NB4 (cell line): ENCODE data around the gene INTS12.

Source experiments
- DNase-seq: peaks from one replicate; pipeline ENCODE4 v3.0.0; 2010; ENCODE audit warnings: low read depth
- H3K4me3 ChIP-seq: one replicate; pipeline ENCODE4 v1.5.1; 2011; ENCODE audit warnings: mild to moderate bottlenecking, low read depth, low read length, moderate library complexity
- MYC ChIP-seq: IDR thresholded peaks from 2 replicates; pipeline ENCODE4 v1.6.1; 2011; ENCODE audit warnings: low read depth, low read length
- POLR2A ChIP-seq: IDR thresholded peaks from 2 replicates; pipeline ENCODE4 v1.6.1; 2011; ENCODE audit warnings: mild to moderate bottlenecking; ENCODE audit not compliant: insufficient read length; ENCODE audit errors: extremely low read depth
- TF ChIP-seq, protein P1 (sequence below): IDR thresholded peaks from 2 replicates; pipeline ENCODE4 v1.6.1; 2011; ENCODE audit warnings: low read depth, low read length
- TF ChIP-seq, protein P2 (sequence below): IDR thresholded peaks from one replicate; pipeline ENCODE4 v1.5.1; 2012; ENCODE audit warnings: low read depth, low read length

The INTS12 gene

DNA sequence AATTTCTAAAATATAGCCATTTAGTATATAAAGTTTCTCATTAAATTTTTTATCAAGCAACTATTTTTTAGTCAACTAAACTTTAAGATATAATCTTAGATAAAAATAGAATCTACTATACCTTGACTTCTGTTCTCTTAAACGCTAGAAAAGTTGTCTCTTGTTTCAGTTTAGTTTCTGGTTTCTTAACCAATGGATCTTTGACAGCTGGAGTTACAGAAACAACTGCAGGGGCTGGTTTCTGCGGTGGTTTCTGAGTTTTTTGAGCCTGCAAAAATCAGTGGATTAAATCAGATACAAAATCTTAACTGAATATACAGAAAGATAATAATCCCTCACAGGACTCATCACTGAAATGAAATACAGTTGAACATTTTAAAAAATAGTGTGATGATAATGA lies 21.9 kb downstream of the INTS12 start:
- no peak overlapping the region for H3K4me3 ChIP-seq
- DNase-seq = no peak
- TF ChIP-seq MYC (no peak), POLR2A (no peak)
- TF ChIP-seq, protein P1, sequence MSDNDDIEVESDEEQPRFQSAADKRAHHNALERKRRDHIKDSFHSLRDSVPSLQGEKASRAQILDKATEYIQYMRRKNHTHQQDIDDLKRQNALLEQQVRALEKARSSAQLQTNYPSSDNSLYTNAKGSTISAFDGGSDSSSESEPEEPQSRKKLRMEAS = no peak
- TF ChIP-seq, protein P2, sequence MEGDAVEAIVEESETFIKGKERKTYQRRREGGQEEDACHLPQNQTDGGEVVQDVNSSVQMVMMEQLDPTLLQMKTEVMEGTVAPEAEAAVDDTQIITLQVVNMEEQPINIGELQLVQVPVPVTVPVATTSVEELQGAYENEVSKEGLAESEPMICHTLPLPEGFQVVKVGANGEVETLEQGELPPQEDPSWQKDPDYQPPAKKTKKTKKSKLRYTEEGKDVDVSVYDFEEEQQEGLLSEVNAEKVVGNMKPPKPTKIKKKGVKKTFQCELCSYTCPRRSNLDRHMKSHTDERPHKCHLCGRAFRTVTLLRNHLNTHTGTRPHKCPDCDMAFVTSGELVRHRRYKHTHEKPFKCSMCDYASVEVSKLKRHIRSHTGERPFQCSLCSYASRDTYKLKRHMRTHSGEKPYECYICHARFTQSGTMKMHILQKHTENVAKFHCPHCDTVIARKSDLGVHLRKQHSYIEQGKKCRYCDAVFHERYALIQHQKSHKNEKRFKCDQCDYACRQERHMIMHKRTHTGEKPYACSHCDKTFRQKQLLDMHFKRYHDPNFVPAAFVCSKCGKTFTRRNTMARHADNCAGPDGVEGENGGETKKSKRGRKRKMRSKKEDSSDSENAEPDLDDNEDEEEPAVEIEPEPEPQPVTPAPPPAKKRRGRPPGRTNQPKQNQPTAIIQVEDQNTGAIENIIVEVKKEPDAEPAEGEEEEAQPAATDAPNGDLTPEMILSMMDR = no peak

DNA sequence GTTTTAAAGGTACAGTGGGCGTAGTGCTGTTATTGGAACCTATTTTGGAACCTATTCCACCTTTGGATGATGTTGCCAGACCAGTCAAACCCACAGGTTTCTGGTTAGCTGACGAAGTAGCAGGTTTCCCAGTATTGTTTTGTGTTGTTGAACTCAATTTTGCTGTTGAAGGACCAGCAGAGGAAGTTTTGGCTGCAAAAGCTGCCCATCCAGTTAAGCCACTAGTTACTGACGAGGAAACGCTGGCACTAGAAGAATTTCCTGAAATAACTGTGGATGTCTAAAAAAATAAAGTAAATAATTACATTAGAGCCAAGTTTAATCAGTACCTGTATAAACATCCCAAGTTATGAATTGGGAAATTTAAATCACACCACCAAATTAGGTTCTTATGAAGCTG lies 25.5 kb downstream of the INTS12 start:
- no peak for DNase-seq
- TF ChIP-seq MYC (no peak), POLR2A (no peak)
- TF ChIP-seq, protein P1 = no peak
- TF ChIP-seq, protein P2 = no peak

DNA sequence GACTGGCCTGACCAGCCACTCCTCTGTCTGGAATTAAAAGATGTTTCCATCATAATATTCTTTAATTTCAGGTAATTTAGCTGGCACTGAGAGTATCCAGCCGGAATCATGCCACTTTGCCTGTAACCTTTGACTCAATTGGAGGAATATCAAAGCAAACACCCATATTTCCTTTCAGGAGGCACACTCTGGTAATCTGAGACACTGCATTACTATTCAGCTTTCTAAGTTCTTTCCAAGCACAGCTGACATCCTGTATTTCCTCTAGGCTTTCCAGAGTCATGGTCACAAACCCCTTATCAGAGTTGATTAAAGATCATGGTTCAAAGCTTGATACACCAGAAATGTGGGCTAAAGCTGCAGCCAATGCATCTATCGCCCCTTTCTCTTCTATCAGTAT lies 29.3 kb downstream of the INTS12 start:
- no peak overlapping the region for H3K4me3 ChIP-seq
- TF ChIP-seq, protein P2 = no peak
- TF ChIP-seq, protein P1 = no peak
- TF ChIP-seq MYC (no peak), POLR2A (no peak)
- no peak for DNase-seq

More for the DNA sequence above, 25.5 kb downstream of the INTS12 start:
- no peak overlapping the region for H3K4me3 ChIP-seq

DNA sequence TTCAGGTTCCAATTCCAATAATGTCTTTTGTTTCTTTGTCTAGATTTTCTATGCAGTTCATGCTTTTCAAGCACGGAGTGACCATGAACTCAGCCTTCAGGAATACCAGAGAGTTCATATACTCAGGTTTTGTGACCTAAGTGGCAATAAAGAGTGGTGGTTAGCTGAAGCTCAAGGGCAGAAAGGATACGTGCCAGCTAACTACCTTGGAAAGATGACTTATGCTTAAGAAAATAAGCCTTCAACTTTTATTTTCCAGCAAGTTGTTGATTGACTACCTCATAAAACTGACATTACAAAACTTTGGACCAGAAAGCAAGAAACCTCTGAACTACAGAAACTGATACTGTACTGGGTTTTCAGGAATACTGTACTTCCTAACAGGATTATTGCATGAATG lies 30.8 kb downstream of the INTS12 start:
- H3K4me3 ChIP-seq = no peak overlapping the region
- DNase-seq = no peak
- TF ChIP-seq, protein P1 = no peak
- TF ChIP-seq, protein P2 = no peak
- no peak for TF ChIP-seq MYC
- no peak for TF ChIP-seq POLR2A

DNA sequence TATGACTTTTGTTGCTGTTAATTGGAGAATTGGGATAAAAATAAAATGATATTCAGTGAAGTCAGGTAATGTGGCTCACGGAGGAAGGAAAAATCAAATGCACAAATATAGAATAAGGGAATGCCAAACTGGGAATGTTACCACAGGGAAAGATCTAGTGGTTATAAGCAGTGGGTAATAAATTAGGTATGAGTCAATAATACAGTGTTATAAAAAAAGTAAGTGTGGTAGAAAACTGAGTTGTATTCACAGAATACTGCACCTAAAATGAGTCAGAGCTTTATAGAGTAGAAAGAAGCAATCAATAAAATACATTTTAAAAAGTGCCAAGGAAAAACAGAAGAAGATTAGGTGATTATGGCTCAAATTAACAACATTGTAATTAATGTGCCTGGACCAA lies 34.5 kb downstream of the INTS12 start:
- H3K4me3 ChIP-seq = no peak overlapping the region
- TF ChIP-seq, protein P2 = no peak
- TF ChIP-seq MYC (no peak), POLR2A (no peak)
- TF ChIP-seq, protein P1 = no peak
- no peak for DNase-seq

DNA sequence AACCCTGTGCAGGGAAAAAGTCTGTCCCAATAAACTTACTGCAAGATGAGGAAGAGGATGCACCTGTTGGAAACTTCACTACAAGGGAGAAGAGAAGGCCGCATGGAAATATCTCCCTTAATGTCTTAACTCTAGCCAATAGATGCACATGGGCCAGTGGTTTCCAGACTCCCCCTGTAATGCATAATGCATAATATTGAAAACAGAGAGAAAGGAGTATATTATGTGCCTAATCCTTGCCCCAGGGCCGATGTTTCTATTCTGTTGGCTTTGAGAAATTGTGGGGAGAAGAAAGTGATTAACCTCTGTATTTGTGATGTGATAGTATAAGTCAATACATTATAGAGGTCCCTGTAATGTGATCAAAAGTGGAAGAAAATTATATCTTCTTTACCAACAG lies 37.2 kb downstream of the INTS12 start:
- no peak for DNase-seq
- TF ChIP-seq, protein P2 = no peak
- TF ChIP-seq MYC = no peak
- no peak for TF ChIP-seq POLR2A
- TF ChIP-seq, protein P1 = no peak
- no peak overlapping the region for H3K4me3 ChIP-seq
